Thoracic aorta (tissue), 2 donors: Measurements from ENCODE around the gene CMTM5. TPM values are rescaled to one million over a fixed set of nuclear protein-coding genes. Genes with fewer than 3 reads are reported as not detected.

ENCODE experiments used
- ATAC-seq: fragments of 150-250 bp; one replicate; pipeline ENCODE4 v1.8.0; 2017; ENCODE audit warnings: low read depth; ENCODE audit not compliant: insufficient number of reproducible peaks, low FRiP score
- DNase-seq: peaks from one replicate; pipeline ENCODE4 v3.0.0-alpha.2; 2020; ENCODE audit warnings: low spot score
- H3K27ac ChIP-seq, 2 donors: fragments of 200-600 bp; sonication (generic); 1 replicate in 1 of 2; 2 replicates in 1 of 2; pipeline ENCODE4 v1.5.1; 2016; ENCODE audit warnings: mild to moderate bottlenecking in 2 of 2, moderate library complexity in 2 of 2
- H3K27me3 ChIP-seq: fragments of 200-600 bp; sonication (generic); replicated peaks from 2 replicates; pipeline ENCODE4 v1.6.0; 2016; ENCODE audit warnings: mild to moderate bottlenecking; ENCODE audit not compliant: insufficient read depth
- H3K36me3 ChIP-seq: fragments of 200-600 bp; sonication (generic); one replicate; pipeline ENCODE4 v1.5.1; 2016
- H3K4me1 ChIP-seq, 2 donors: fragments of 200-600 bp; sonication (generic); 1 replicate in 1 of 2; 2 replicates in 1 of 2; pipeline versions ENCODE4 v1.5.1 to v1.6.0; 2016; ENCODE audit warnings: low read depth in 2 of 2, mild to moderate bottlenecking in 1 of 2; ENCODE audit not compliant: control insufficient read depth in 1 of 2
- H3K4me3 ChIP-seq: fragments of 200-600 bp; sonication (generic); 2 replicates; pipeline ENCODE4 v1.5.1; 2016; ENCODE audit warnings: mild to moderate bottlenecking
- H3K9me3 ChIP-seq: fragments of 200-600 bp; sonication (generic); 2 replicates; pipeline ENCODE4 v1.5.1; 2016
- total RNA-seq, 2 donors: library from RNA; depleted of rRNA; stranded (reverse); fragments of >200 nt; gene quantifications; one replicate each; pipeline versions ENCODE4 v1.1.0 to v1.2.3, GENCODE V29; 2016
- TF ChIP-seq, protein P1 (sequence below): fragments of 200-600 bp; sonication (generic); IDR thresholded peaks from one replicate; pipeline ENCODE4 v1.5.1; 2019; ENCODE audit warnings: antibody characterized with exemption

The CMTM5 gene
- total RNA-seq, 2 donors from 2014 or later = 2.6 TPM; not detected in 1

GRCh38 chr14:23366426-23366921, 10.4 kb upstream of the CMTM5 start:
- TF ChIP-seq, protein P1, sequence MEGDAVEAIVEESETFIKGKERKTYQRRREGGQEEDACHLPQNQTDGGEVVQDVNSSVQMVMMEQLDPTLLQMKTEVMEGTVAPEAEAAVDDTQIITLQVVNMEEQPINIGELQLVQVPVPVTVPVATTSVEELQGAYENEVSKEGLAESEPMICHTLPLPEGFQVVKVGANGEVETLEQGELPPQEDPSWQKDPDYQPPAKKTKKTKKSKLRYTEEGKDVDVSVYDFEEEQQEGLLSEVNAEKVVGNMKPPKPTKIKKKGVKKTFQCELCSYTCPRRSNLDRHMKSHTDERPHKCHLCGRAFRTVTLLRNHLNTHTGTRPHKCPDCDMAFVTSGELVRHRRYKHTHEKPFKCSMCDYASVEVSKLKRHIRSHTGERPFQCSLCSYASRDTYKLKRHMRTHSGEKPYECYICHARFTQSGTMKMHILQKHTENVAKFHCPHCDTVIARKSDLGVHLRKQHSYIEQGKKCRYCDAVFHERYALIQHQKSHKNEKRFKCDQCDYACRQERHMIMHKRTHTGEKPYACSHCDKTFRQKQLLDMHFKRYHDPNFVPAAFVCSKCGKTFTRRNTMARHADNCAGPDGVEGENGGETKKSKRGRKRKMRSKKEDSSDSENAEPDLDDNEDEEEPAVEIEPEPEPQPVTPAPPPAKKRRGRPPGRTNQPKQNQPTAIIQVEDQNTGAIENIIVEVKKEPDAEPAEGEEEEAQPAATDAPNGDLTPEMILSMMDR = no peak
- H3K9me3 ChIP-seq = no peaks in the 10 kb centered on the region
- H3K27me3 ChIP-seq = no peaks in the 10 kb centered on the region
- H3K27ac ChIP-seq = peak overlapping the region; percentile 86 to 98
- ATAC-seq (peak; percentile 9), DNase-seq (no peak)
- H3K4me1 ChIP-seq = peaks cover 0 to 30% of the 10 kb centered on the region in 2 donors
- H3K4me3 ChIP-seq = peak overlapping the region; percentile 73
- no peaks in the 10 kb centered on the region for H3K36me3 ChIP-seq

- Histone ChIP-seq H3K4me3 (no peak overlapping the region), H3K27me3 (no peaks in the 10 kb centered on the region), H3K4me1 (peaks cover 0 to 6% of the 10 kb centered on the region in 2 donors), H3K9me3 (no peaks in the 10 kb centered on the region), H3K27ac (no peak overlapping the region), H3K36me3 (no peaks in the 10 kb centered on the region)
- DNase-seq (no peak), ATAC-seq (no peak)
- TF ChIP-seq, protein P1 = no peak
Measured at GRCh38 chr14:23370221-23370620, 6.6 kb upstream of the CMTM5 start.

GRCh38 chr14:23371865-23372264, 5.0 kb upstream of the CMTM5 start:
- TF ChIP-seq, protein P1 = no peak
- ATAC-seq (no peak), DNase-seq (no peak)

DNA sequence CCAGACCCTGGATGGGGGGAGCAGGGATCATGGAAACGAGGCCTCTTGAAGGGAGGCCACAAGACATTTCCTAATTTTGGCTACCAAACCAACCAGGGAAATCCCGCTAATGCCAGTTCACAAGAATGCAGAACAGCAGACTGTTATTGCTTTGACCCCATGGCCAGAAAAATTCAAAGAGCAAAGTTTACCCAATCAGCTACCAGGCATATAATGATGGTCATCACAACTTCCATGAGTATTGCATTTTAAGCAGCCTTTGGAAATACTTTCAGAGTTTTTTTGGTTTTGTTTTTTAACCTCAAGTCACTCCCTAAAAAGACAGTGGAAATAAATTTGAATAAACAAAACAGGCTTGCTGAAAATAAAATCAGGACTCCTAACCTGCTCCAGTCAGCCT, 4.3 kb upstream of the CMTM5 start, which contains the start of gene IL25:
TSS of gene IL25 (plus strand) at position 301 of the 400 bp plus-strand sequence.
- TF ChIP-seq, protein P1 = no peak
- DNase-seq (no peak), ATAC-seq (no peak)
- H3K27ac ChIP-seq = no peak within 1 kb of the TSS
- no peaks in the 10 kb centered on the region for H3K36me3 ChIP-seq
- H3K9me3 ChIP-seq = no peaks in the 10 kb centered on the region
- no peaks in the 10 kb centered on the region for H3K27me3 ChIP-seq
- no peak within 1 kb of the TSS for H3K4me3 ChIP-seq
- peaks cover 0 to 4% of the 10 kb centered on the region in 2 donors for H3K4me1 ChIP-seq

More at GRCh38 chr14:23371865-23372264, 5.0 kb upstream of the CMTM5 start:
- no peaks in the 10 kb centered on the region for H3K36me3 ChIP-seq
- H3K4me3 ChIP-seq = no peak overlapping the region
- H3K27ac ChIP-seq = no peak overlapping the region
- H3K4me1 ChIP-seq = peaks cover 0 to 6% of the 10 kb centered on the region in 2 donors
- no peaks in the 10 kb centered on the region for H3K27me3 ChIP-seq
- H3K9me3 ChIP-seq = no peaks in the 10 kb centered on the region

DNA sequence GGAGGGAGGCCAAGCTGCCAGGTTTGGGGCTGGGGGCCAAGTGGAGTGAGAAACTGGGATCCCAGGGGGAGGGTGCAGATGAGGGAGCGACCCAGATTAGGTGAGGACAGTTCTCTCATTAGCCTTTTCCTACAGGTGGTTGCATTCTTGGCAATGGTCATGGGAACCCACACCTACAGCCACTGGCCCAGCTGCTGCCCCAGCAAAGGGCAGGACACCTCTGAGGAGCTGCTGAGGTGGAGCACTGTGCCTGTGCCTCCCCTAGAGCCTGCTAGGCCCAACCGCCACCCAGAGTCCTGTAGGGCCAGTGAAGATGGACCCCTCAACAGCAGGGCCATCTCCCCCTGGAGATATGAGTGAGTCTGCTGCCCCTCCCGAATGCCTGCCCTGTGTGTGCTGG, 3.8 kb upstream of the CMTM5 start:
- TF ChIP-seq, protein P1 = no peak
- Histone ChIP-seq H3K4me1 (peaks cover 0 to 4% of the 10 kb centered on the region in 2 donors), H3K36me3 (no peaks in the 10 kb centered on the region), H3K27me3 (no peaks in the 10 kb centered on the region), H3K9me3 (no peaks in the 10 kb centered on the region), H3K27ac (no peak overlapping the region), H3K4me3 (no peak overlapping the region)
- no peak for DNase-seq
- no peak for ATAC-seq
